ENCODE measurements around the gene ZEB1. TPM values are rescaled to one million over a fixed set of nuclear protein-coding genes. Genes with fewer than 3 reads are reported as not detected.
A peak's percentile ranks its signal among the peaks of the same experiment; 100 is the strongest.

The ZEB1 gene
- total and polyA plus RNA-seq, 9 of the 15 experiments (the other 6 are each of a cell fraction or from before 2014, with no cell fraction given) = 2.1 to 8.4 (median 4.9) TPM

- TF ChIP-seq CTCF (IDR thresholded peaks at IDR 0.05 in 2 of 3, conservative IDR thresholded peaks at IDR 0.05 in 1 of 3; ENCODE audit: insufficient read depth in 2 of 3, low read depth in 1 of 3, low read length in 3 of 3) = no peak
- no peak for TF ChIP-seq RNF2 (IDR thresholded peaks at IDR 0.05)
- TF ChIP-seq MAFF (IDR thresholded peaks at IDR 0.05; ENCODE audit: low read length) = no peak
- TF ChIP-seq POLR3A (IDR thresholded peaks at IDR 0.05; ENCODE audit: borderline replicate concordance, extremely low read depth, insufficient read depth, insufficient read length) = no peak
These were observed 82.3 kb downstream of the ZEB1 start (continued) for GRCh38 chr10:31401287-31401686.

- POLR2A ChIA-PET = no interaction called here
- H2AFZ ChIP-seq (ENCODE audit: low read depth, low read length) = no peak overlapping the region
- no peak for TF ChIP-seq NR2C2 (CRISPR knock-in tag; IDR thresholded peaks at IDR 0.05)
- 0 out of 2 replicates have a peak, but pooled peaks have one; percentile 13 for TF ChIP-seq NR2C2 (tag; IDR thresholded peaks at IDR 0.05)
- TF ChIP-seq ARID1B (IDR thresholded peaks at IDR 0.05) = peak; percentile 62
- TF ChIP-seq DMBX1 (CRISPR knock-in tag; IDR thresholded peaks at IDR 0.05; ENCODE audit: borderline replicate concordance) = peak; percentile 58; the same call in 1 of the 2 replicates
- TF ChIP-seq RCOR1 (IDR thresholded peaks at IDR 0.05; ENCODE audit: borderline replicate concordance in 1 of 2, low read depth in 2 of 2, low read length in 2 of 2) = peak in 1 of 2 experiments; percentile 19; a peak in 1 of 4 replicates
- peak; percentile 59 for TF ChIP-seq ZNF384 (IDR thresholded peaks at IDR 0.05; ENCODE audit: low read depth, low read length)
- TF ChIP-seq ESRRA (IDR thresholded peaks at IDR 0.05; ENCODE audit: borderline replicate concordance, low read depth) = peak; percentile 75; the same call in 1 of the 2 replicates
- peak; percentile 79 for TF ChIP-seq MEIS2 (IDR thresholded peaks at IDR 0.05; ENCODE audit: partially characterized antibody)
- TF ChIP-seq CHD2 (IDR thresholded peaks at IDR 0.05; ENCODE audit: low read depth, low read length) = no peak
- TF ChIP-seq, protein P1, sequence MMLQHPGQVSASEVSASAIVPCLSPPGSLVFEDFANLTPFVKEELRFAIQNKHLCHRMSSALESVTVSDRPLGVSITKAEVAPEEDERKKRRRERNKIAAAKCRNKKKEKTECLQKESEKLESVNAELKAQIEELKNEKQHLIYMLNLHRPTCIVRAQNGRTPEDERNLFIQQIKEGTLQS (IDR thresholded peaks at IDR 0.05) = 0 out of 2 replicates have a peak, but pooled peaks have one; percentile 9
- TF ChIP-seq, protein P1 (CRISPR knock-in tag; conservative IDR thresholded peaks at IDR 0.05) = no peak
- TF ChIP-seq, protein P2, sequence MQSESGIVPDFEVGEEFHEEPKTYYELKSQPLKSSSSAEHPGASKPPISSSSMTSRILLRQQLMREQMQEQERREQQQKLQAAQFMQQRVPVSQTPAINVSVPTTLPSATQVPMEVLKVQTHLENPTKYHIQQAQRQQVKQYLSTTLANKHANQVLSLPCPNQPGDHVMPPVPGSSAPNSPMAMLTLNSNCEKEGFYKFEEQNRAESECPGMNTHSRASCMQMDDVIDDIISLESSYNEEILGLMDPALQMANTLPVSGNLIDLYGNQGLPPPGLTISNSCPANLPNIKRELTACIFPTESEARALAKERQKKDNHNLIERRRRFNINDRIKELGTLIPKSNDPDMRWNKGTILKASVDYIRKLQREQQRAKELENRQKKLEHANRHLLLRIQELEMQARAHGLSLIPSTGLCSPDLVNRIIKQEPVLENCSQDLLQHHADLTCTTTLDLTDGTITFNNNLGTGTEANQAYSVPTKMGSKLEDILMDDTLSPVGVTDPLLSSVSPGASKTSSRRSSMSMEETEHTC (IDR thresholded peaks at IDR 0.05) = no peak
- TF ChIP-seq CBFA2T3 (IDR thresholded peaks at IDR 0.05) = peak; percentile 55
- TF ChIP-seq ZNF707 (CRISPR knock-in tag; conservative IDR thresholded peaks at IDR 0.05) = no peak
- TF ChIP-seq TEAD4 (IDR thresholded peaks at IDR 0.05; ENCODE audit: low read length) = peak; percentile 45; the same call in 1 of the 2 replicates
- no peak for TF ChIP-seq TEAD4 (CRISPR knock-in tag; IDR thresholded peaks at IDR 0.05; ENCODE audit: borderline replicate concordance)
These were observed 85.6 kb downstream of the ZEB1 start for GRCh38 chr10:31404640-31405039.

More at GRCh38 chr10:31404640-31405039, 85.6 kb downstream of the ZEB1 start:
- peak in 3 of 4 experiments; percentile 5 to 56 (median 11) for DNase-seq (ENCODE audit: extremely low read depth in 1 of 4, low spot score in 3 of 4)
- Histone ChIP-seq H3K9me3 (replicated peaks; ENCODE audit: control insufficient read depth, insufficient read depth, low read depth, low read length) (no peaks in the 10 kb centered on the region), H3K36me3 (ENCODE audit: control insufficient read depth, insufficient read depth, low read length) (no peaks in the 10 kb centered on the region), H3K27ac (ENCODE audit: extremely low read depth, low read depth, low read length) (no peak overlapping the region), H3K4me2 (ENCODE audit: insufficient read depth, low read length) (no peak overlapping the region), H3K9ac (ENCODE audit: insufficient read depth in 1 of 2, low read depth in 2 of 2, low read length in 2 of 2) (no peak overlapping the region), H3K9me1 (ENCODE audit: control insufficient read depth, insufficient read depth, low read length) (no peaks in the 10 kb centered on the region), H3K4me1 (replicated peaks in 1 of 2; ENCODE audit: control insufficient read depth in 2 of 2, insufficient read depth in 2 of 2, low read length in 2 of 2) (no peaks in the 10 kb centered on the region; a peak in 1 of 5 replicates), H4K20me1 (replicated peaks; ENCODE audit: control insufficient read depth, insufficient read depth, low read length) (no peaks in the 10 kb centered on the region), H3K27me3 (ENCODE audit: control insufficient read depth in 2 of 2, insufficient read depth in 2 of 2, low read length in 2 of 2) (no peaks in the 10 kb centered on the region), H3K4me3 (no peak overlapping the region), H3K79me2 (ENCODE audit: control insufficient read depth, insufficient read depth, low read length) (no peaks in the 10 kb centered on the region)
- no peak for FAIRE-seq
- in situ Hi-C loops (cut with MboI) (no loop called here), intact Hi-C loops (cut with micrococcal nuclease) (no loop called here)
- BruUV-seq (replicated peaks) = no TSS peak
- CTCF ChIA-PET (ENCODE audit: low intra/inter-chr PET ratio) = no interaction called here
- ATAC-seq = peak; percentile 70
